Liver (tissue), 9 donors: ENCODE measurements around the gene TFAP2A. TPM values are rescaled to one million over a fixed set of nuclear protein-coding genes. Genes with fewer than 3 reads are reported as not detected.

Experiments used
- DNase-seq: peaks from one replicate; pipeline ENCODE4 v3.0.0-alpha.2; 2017; ENCODE audit warnings: low spot score
- H3K27ac ChIP-seq, 2 donors: one replicate each; pipeline ENCODE4 v1.7.0; 2013; ENCODE audit warnings: inconsistent platforms in 2 of 2, low read length in 2 of 2, control low read depth in 1 of 2, low read depth in 1 of 2, mild to moderate bottlenecking in 1 of 2
- H3K27me3 ChIP-seq, 4 donors: one replicate each; pipeline versions ENCODE4 v1.6.1 to v1.7.0; 2013; ENCODE audit warnings: low read length in 3 of 4, inconsistent platforms in 1 of 4, mild to moderate bottlenecking in 1 of 4, moderate library complexity in 1 of 4; ENCODE audit not compliant: control insufficient read depth in 4 of 4, insufficient read depth in 4 of 4
- H3K36me3 ChIP-seq, 4 donors: one replicate each; pipeline versions ENCODE4 v1.6.1 to v1.7.0; 2013; ENCODE audit warnings: low read length in 3 of 4, mild to moderate bottlenecking in 3 of 4, low read depth in 1 of 4, moderate library complexity in 1 of 4; ENCODE audit not compliant: control insufficient read depth in 4 of 4, insufficient read depth in 3 of 4
- H3K4me1 ChIP-seq, 4 donors: one replicate each; pipeline versions ENCODE4 v1.6.1 to v1.7.0; 2013; ENCODE audit warnings: low read length in 3 of 4, mild to moderate bottlenecking in 3 of 4, moderate library complexity in 1 of 4; ENCODE audit not compliant: control insufficient read depth in 4 of 4, insufficient read depth in 4 of 4
- H3K4me3 ChIP-seq, 3 donors: one replicate each; pipeline versions ENCODE4 v1.6.1 to v1.7.0; 2013; ENCODE audit warnings: low read length in 3 of 3, control low read depth in 1 of 3, low read depth in 1 of 3, mild to moderate bottlenecking in 1 of 3
- H3K9ac ChIP-seq, 2 donors: one replicate each; pipeline ENCODE4 v1.7.0; 2013; ENCODE audit warnings: low read length in 2 of 2, mild to moderate bottlenecking in 2 of 2, moderate library complexity in 2 of 2, control low read depth in 1 of 2, low read depth in 1 of 2
- H3K9me3 ChIP-seq, 4 donors: one replicate each; pipeline versions ENCODE4 v1.6.1 to v1.7.0; 2013; ENCODE audit warnings: low read length in 3 of 4; ENCODE audit not compliant: control insufficient read depth in 4 of 4
- EGR1 ChIP-seq, 2 donors: IDR thresholded peaks; 2 replicates each; pipeline ENCODE4 v1.6.1; 2016 to 2018; ENCODE audit warnings: antibody characterized with exemption in 2 of 2, low read depth in 2 of 2
- FOXA1 ChIP-seq: IDR thresholded peaks from 2 replicates; pipeline ENCODE4 v1.6.1; 2016; ENCODE audit warnings: antibody characterized with exemption
- FOXA2 ChIP-seq: IDR thresholded peaks from 2 replicates; pipeline ENCODE4 v1.6.1; 2016; ENCODE audit warnings: antibody characterized with exemption
- GABPA ChIP-seq, 2 donors: IDR thresholded peaks in 1 of 2; conservative IDR thresholded peaks in 1 of 2; 2 replicates each; pipeline ENCODE4 v1.6.1; 2016; ENCODE audit warnings: antibody characterized with exemption in 2 of 2, mild to moderate bottlenecking in 1 of 2, moderate library complexity in 1 of 2
- HNF4A ChIP-seq, 2 donors: conservative IDR thresholded peaks; 2 replicates each; pipeline ENCODE4 v1.6.1; 2016; ENCODE audit warnings: antibody characterized with exemption in 2 of 2, mild to moderate bottlenecking in 2 of 2
- HNF4G ChIP-seq: IDR thresholded peaks from 2 replicates; pipeline ENCODE4 v1.6.1; 2016; ENCODE audit warnings: antibody characterized with exemption
- JUND ChIP-seq, 2 donors: IDR thresholded peaks; 2 replicates each; pipeline ENCODE4 v1.6.1; 2016; ENCODE audit warnings: antibody characterized with exemption in 2 of 2
- NR2F2 ChIP-seq: IDR thresholded peaks from 2 replicates; pipeline ENCODE4 v1.6.1; 2016; ENCODE audit warnings: antibody characterized with exemption
- RAD21 ChIP-seq, 2 donors: IDR thresholded peaks; 2 replicates each; pipeline ENCODE4 v1.6.1; 2016; ENCODE audit warnings: antibody characterized with exemption in 2 of 2, mild to moderate bottlenecking in 2 of 2
- RXRA ChIP-seq, 2 donors: IDR thresholded peaks; 2 replicates each; pipeline ENCODE4 v1.6.1; 2017 to 2018; ENCODE audit warnings: antibody characterized with exemption in 2 of 2, mild to moderate bottlenecking in 1 of 2
- SP1 ChIP-seq: IDR thresholded peaks from 2 replicates; pipeline ENCODE4 v1.6.1; 2018; ENCODE audit warnings: antibody characterized with exemption, mild to moderate bottlenecking
- TAF1 ChIP-seq: conservative IDR thresholded peaks from 2 replicates; pipeline ENCODE4 v1.6.1; 2016; ENCODE audit warnings: antibody characterized with exemption, mild to moderate bottlenecking
- YY1 ChIP-seq: IDR thresholded peaks from 2 replicates; pipeline ENCODE4 v1.6.1; 2016; ENCODE audit warnings: antibody characterized with exemption, mild to moderate bottlenecking
- WGBS: extraction: QIAGEN DNeasy Blood & Tissue Kit; methylation state at CpG from one replicate; pipeline ENCODE4 v1.1.7; 2013; 5-methylcytosine and 5-hydroxymethylcytosine counted together
- polyA plus RNA-seq, 2 donors: library from polyadenylated mRNA; stranded (reverse) in 1 of 2; unstranded in 1 of 2; fragments of 200-250 nt in 1 of 2; fragments of >200 nt in 1 of 2; fragmentation: Nextera tagmentation in 1 of 2; extraction: Ambion mirVana in 1 of 2; gene quantifications; one replicate each; pipeline versions ENCODE4 v1.2.1 to v1.2.3, GENCODE V29; 2013 to 2015
- total RNA-seq, 2 donors: library from RNA; depleted of rRNA; stranded (reverse); fragments of >200 nt; gene quantifications; one replicate each; pipeline ENCODE4 v1.2.3, GENCODE V29; 2014
- TF ChIP-seq, protein P1 (sequence below): IDR thresholded peaks from 2 replicates; pipeline ENCODE4 v1.6.1; 2016; ENCODE audit warnings: antibody characterized with exemption
- TF ChIP-seq, protein P2 (sequence below): IDR thresholded peaks from 2 replicates; pipeline ENCODE4 v1.6.1; 2016; ENCODE audit warnings: antibody characterized with exemption
- TF ChIP-seq, protein P3 (sequence below): fragments of 150-350 bp; IDR thresholded peaks from 2 replicates; pipeline ENCODE4 v1.5.1; 2017; ENCODE audit warnings: improper control_type of control experiment, low read depth, low read length; ENCODE audit not compliant: missing input control
- TF ChIP-seq, protein P4 (sequence below): IDR thresholded peaks from 2 replicates; pipeline ENCODE4 v1.6.1; 2016; ENCODE audit warnings: antibody characterized with exemption
- TF ChIP-seq, protein P5 (sequence below): IDR thresholded peaks from 2 replicates; pipeline ENCODE4 v1.6.1; 2016; ENCODE audit warnings: antibody characterized with exemption, mild to moderate bottlenecking
- donor health status: healthy.
- donor health status: healthy.
- donor health status: healthy.
- donor health status: healthy.
- donor health status: healthy.

TFAP2A gene
- total and polyA plus RNA-seq, 4 donors: 0.03 to 0.08 TPM; not detected in 2

DNA sequence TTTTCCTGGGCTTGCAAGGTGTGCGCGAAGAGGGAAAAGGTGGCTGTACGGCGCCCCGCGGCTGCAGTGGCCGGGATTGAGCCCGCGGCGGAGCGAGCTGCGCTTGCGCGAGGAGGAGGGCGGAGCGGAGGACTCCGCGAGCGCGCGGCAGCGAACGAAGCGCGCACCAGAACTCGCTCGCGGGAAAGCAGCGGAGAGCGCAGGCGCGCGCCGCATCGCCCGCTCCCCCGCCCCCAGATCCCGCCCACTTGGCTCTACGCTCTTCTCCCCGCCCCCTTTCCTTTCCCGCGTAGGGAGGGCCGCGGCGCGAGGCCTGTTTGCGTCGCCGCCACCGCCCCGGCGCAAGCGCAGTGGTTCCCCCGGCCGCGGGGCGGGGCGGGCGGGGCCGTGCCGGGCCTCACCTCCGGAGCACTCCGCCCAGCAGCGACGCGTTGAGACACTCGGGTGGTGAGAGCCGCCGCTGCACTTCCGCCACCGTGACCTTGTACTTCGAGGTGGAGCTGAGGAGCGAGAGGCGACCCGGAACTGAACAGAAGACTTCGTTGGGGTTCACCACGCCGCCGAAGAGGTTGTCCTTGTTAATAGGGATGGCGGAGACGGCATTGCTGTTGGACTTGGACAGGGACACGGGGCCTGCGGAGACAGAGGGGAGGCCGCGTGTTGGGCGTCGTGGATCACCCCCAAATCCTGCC lies 10.6 kb downstream of the TFAP2A start:
- H3K27me3 ChIP-seq: peaks cover 0 to 19% (median 12%) of the 10 kb centered on the region in 4 donors

More for the DNA sequence above, 10.6 kb downstream of the TFAP2A start:
- Histone ChIP-seq H3K4me3 (peak overlapping the region; percentile 49 to 78 (median 68)), H3K36me3 (no peaks in the 10 kb centered on the region), H3K9me3 (peaks cover 0 to 5% (median 1%) of the 10 kb centered on the region in 4 donors), H3K9ac (no peak overlapping the region), H3K27ac (no peak overlapping the region), H3K4me1 (peaks cover 2 to 12% (median 6%) of the 10 kb centered on the region in 4 donors)
- TF ChIP-seq HNF4G: no peak
- TF ChIP-seq, protein P1, sequence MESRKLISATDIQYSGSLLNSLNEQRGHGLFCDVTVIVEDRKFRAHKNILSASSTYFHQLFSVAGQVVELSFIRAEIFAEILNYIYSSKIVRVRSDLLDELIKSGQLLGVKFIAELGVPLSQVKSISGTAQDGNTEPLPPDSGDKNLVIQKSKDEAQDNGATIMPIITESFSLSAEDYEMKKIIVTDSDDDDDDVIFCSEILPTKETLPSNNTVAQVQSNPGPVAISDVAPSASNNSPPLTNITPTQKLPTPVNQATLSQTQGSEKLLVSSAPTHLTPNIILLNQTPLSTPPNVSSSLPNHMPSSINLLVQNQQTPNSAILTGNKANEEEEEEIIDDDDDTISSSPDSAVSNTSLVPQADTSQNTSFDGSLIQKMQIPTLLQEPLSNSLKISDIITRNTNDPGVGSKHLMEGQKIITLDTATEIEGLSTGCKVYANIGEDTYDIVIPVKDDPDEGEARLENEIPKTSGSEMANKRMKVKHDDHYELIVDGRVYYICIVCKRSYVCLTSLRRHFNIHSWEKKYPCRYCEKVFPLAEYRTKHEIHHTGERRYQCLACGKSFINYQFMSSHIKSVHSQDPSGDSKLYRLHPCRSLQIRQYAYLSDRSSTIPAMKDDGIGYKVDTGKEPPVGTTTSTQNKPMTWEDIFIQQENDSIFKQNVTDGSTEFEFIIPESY: no peak
- TF ChIP-seq, protein P2, sequence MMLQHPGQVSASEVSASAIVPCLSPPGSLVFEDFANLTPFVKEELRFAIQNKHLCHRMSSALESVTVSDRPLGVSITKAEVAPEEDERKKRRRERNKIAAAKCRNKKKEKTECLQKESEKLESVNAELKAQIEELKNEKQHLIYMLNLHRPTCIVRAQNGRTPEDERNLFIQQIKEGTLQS: no peak
- no peak for TF ChIP-seq FOXA2
- TF ChIP-seq, protein P3, sequence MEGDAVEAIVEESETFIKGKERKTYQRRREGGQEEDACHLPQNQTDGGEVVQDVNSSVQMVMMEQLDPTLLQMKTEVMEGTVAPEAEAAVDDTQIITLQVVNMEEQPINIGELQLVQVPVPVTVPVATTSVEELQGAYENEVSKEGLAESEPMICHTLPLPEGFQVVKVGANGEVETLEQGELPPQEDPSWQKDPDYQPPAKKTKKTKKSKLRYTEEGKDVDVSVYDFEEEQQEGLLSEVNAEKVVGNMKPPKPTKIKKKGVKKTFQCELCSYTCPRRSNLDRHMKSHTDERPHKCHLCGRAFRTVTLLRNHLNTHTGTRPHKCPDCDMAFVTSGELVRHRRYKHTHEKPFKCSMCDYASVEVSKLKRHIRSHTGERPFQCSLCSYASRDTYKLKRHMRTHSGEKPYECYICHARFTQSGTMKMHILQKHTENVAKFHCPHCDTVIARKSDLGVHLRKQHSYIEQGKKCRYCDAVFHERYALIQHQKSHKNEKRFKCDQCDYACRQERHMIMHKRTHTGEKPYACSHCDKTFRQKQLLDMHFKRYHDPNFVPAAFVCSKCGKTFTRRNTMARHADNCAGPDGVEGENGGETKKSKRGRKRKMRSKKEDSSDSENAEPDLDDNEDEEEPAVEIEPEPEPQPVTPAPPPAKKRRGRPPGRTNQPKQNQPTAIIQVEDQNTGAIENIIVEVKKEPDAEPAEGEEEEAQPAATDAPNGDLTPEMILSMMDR: peak; percentile 45
- TF ChIP-seq TAF1: no peak
- TF ChIP-seq FOXA1: no peak
- no peak for TF ChIP-seq YY1
- peak; percentile 50 to 83 for TF ChIP-seq GABPA (IDR thresholded peaks at IDR 0.05 in 1 of 2, conservative IDR thresholded peaks at IDR 0.05 in 1 of 2)
- no peak for TF ChIP-seq HNF4A (conservative IDR thresholded peaks at IDR 0.05)
- no peak for TF ChIP-seq SP1
- TF ChIP-seq JUND (IDR thresholded peaks at IDR 0.05): no peak
- TF ChIP-seq, protein P4, sequence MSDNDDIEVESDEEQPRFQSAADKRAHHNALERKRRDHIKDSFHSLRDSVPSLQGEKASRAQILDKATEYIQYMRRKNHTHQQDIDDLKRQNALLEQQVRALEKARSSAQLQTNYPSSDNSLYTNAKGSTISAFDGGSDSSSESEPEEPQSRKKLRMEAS: no peak
- peak; percentile 65 to 74 for TF ChIP-seq RAD21 (IDR thresholded peaks at IDR 0.05)
- no peak for TF ChIP-seq RXRA (IDR thresholded peaks at IDR 0.05)
- TF ChIP-seq, protein P5, sequence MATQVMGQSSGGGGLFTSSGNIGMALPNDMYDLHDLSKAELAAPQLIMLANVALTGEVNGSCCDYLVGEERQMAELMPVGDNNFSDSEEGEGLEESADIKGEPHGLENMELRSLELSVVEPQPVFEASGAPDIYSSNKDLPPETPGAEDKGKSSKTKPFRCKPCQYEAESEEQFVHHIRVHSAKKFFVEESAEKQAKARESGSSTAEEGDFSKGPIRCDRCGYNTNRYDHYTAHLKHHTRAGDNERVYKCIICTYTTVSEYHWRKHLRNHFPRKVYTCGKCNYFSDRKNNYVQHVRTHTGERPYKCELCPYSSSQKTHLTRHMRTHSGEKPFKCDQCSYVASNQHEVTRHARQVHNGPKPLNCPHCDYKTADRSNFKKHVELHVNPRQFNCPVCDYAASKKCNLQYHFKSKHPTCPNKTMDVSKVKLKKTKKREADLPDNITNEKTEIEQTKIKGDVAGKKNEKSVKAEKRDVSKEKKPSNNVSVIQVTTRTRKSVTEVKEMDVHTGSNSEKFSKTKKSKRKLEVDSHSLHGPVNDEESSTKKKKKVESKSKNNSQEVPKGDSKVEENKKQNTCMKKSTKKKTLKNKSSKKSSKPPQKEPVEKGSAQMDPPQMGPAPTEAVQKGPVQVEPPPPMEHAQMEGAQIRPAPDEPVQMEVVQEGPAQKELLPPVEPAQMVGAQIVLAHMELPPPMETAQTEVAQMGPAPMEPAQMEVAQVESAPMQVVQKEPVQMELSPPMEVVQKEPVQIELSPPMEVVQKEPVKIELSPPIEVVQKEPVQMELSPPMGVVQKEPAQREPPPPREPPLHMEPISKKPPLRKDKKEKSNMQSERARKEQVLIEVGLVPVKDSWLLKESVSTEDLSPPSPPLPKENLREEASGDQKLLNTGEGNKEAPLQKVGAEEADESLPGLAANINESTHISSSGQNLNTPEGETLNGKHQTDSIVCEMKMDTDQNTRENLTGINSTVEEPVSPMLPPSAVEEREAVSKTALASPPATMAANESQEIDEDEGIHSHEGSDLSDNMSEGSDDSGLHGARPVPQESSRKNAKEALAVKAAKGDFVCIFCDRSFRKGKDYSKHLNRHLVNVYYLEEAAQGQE: no peak
- TF ChIP-seq EGR1 (IDR thresholded peaks at IDR 0.05; ENCODE audit: low read depth in 2 of 2): peak in 1 of 2 donors; percentile 47
- TF ChIP-seq NR2F2: no peak
- peak; percentile 90 for DNase-seq
- 1% methylated on average over 87 of the region's 87 CpGs for whole genome bisulfite sequencing
